Ishikawa (cell line): ENCODE results near the gene DST.

Experiments
- CEBPB ChIP-seq: IDR thresholded peaks from 2 replicates; pipeline ENCODE4 v1.6.1; 2012
- CREB1 ChIP-seq: IDR thresholded peaks from 2 replicates; pipeline ENCODE4 v1.6.1; 2012; ENCODE audit warnings: low read depth
- EGR1 ChIP-seq: IDR thresholded peaks from 2 replicates; pipeline ENCODE4 v1.6.1; 2012
- EP300 ChIP-seq: IDR thresholded peaks from 2 replicates; pipeline ENCODE4 v1.6.1; 2012; ENCODE audit warnings: borderline replicate concordance
- FOXM1 ChIP-seq: IDR thresholded peaks from 2 replicates; pipeline ENCODE4 v1.6.1; 2012; ENCODE audit warnings: low read depth, borderline replicate concordance
- MAX ChIP-seq: IDR thresholded peaks from 2 replicates; pipeline ENCODE4 v1.6.1; 2012
- NFIC ChIP-seq: IDR thresholded peaks from 2 replicates; pipeline ENCODE4 v1.6.1; 2012
- RAD21 ChIP-seq: IDR thresholded peaks from 2 replicates; pipeline ENCODE4 v1.6.1; 2012; ENCODE audit warnings: low read depth
- REST ChIP-seq: IDR thresholded peaks from 2 replicates; pipeline ENCODE4 v1.6.1; 2012; ENCODE audit warnings: low read depth, mild to moderate bottlenecking
- TAF1 ChIP-seq: IDR thresholded peaks from 2 replicates; pipeline ENCODE4 v1.6.1; 2012; ENCODE audit warnings: low read depth, mild to moderate bottlenecking
- TCF12 ChIP-seq: IDR thresholded peaks from 2 replicates; pipeline ENCODE4 v1.6.1; 2012; ENCODE audit warnings: low read depth
- TEAD4 ChIP-seq: IDR thresholded peaks from 2 replicates; pipeline ENCODE4 v1.6.1; 2012
- USF1 ChIP-seq: IDR thresholded peaks from 2 replicates; pipeline ENCODE4 v1.6.1; 2012
- YY1 ChIP-seq: IDR thresholded peaks from 2 replicates; pipeline ENCODE4 v1.6.1; 2012; ENCODE audit warnings: low read depth
- ZBTB7A ChIP-seq: IDR thresholded peaks from 2 replicates; pipeline ENCODE4 v1.6.1; 2012; ENCODE audit warnings: low read depth

DST gene

GRCh38 chr6:56580271-56580670, 62.4 kb downstream of the DST start:
- TF ChIP-seq MAX (no peak), FOXM1 (no peak), EGR1 (no peak), YY1 (no peak), CEBPB (no peak), USF1 (no peak), TCF12 (no peak), TAF1 (no peak), TEAD4 (no peak), CREB1 (no peak), EP300 (no peak), NFIC (no peak), RAD21 (no peak)

GRCh38 chr6:56579155-56579851, 63.4 kb downstream of the DST start:
- TF ChIP-seq REST (no peak), RAD21 (no peak), YY1 (no peak), TAF1 (no peak), CREB1 (no peak), CEBPB (no peak), EGR1 (no peak)

- TF ChIP-seq TCF12 (no peak), MAX (no peak), CEBPB (no peak), REST (no peak), TAF1 (no peak), USF1 (no peak), ZBTB7A (no peak), TEAD4 (no peak), CREB1 (no peak), EGR1 (no peak), NFIC (no peak), FOXM1 (no peak), RAD21 (no peak), YY1 (no peak), EP300 (no peak)
These were observed 67.0 kb downstream of the DST start for GRCh38 chr6:56575736-56576135.

GRCh38 chr6:56574292-56574691, 68.4 kb downstream of the DST start:
- TF ChIP-seq EGR1 = no peak
- no peak for TF ChIP-seq YY1
- TF ChIP-seq REST = no peak
- no peak for TF ChIP-seq ZBTB7A
- no peak for TF ChIP-seq TAF1
- no peak for TF ChIP-seq NFIC
- TF ChIP-seq USF1 = no peak
- TF ChIP-seq RAD21 = no peak
- TF ChIP-seq MAX = no peak
- TF ChIP-seq CEBPB = no peak
- no peak for TF ChIP-seq FOXM1
- TF ChIP-seq CREB1 = no peak
- TF ChIP-seq EP300 = no peak
- TF ChIP-seq TCF12 = no peak
- TF ChIP-seq TEAD4 = no peak
